ENCODE measurements around the gene PRRT1B. TPM values are rescaled to one million over a fixed set of nuclear protein-coding genes. Genes with fewer than 3 reads are reported as not detected.

The PRRT1B gene
- total and polyA plus RNA-seq, 9 of the 15 experiments (the other 6 are each of a cell fraction or from before 2014, with no cell fraction given): not detected

DNA sequence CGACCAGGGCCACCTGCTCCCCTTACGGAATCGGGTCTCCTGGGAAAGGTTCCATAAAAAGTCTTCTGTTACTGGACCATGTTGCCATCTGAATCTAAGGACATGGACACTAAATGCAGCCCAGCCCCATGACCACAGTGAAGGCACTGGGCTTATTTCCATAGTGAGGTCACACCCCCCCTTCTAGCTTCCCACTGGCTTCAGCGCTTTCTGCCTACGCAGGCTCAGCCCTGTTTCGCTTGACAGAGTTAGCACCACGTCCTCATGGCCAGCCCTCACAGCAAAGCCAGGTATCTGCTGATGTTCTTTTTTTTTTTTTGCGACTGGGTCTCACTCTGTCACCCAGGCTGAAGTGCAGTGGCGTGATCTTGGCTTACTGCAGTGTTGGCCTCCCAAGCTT, 28.4 kb upstream of the PRRT1B start (continued):
- TF ChIP-seq, protein P1, sequence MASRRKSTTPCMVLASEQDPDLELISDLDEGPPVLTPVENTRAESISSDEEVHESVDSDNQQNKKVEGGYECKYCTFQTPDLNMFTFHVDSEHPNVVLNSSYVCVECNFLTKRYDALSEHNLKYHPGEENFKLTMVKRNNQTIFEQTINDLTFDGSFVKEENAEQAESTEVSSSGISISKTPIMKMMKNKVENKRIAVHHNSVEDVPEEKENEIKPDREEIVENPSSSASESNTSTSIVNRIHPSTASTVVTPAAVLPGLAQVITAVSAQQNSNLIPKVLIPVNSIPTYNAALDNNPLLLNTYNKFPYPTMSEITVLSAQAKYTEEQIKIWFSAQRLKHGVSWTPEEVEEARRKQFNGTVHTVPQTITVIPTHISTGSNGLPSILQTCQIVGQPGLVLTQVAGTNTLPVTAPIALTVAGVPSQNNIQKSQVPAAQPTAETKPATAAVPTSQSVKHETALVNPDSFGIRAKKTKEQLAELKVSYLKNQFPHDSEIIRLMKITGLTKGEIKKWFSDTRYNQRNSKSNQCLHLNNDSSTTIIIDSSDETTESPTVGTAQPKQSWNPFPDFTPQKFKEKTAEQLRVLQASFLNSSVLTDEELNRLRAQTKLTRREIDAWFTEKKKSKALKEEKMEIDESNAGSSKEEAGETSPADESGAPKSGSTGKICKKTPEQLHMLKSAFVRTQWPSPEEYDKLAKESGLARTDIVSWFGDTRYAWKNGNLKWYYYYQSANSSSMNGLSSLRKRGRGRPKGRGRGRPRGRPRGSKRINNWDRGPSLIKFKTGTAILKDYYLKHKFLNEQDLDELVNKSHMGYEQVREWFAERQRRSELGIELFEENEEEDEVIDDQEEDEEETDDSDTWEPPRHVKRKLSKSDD (conservative IDR thresholded peaks at IDR 0.05; ENCODE audit: low read length): no peak
- TF ChIP-seq ZNF174 (CRISPR knock-in tag; IDR thresholded peaks at IDR 0.05): no peak

DNA sequence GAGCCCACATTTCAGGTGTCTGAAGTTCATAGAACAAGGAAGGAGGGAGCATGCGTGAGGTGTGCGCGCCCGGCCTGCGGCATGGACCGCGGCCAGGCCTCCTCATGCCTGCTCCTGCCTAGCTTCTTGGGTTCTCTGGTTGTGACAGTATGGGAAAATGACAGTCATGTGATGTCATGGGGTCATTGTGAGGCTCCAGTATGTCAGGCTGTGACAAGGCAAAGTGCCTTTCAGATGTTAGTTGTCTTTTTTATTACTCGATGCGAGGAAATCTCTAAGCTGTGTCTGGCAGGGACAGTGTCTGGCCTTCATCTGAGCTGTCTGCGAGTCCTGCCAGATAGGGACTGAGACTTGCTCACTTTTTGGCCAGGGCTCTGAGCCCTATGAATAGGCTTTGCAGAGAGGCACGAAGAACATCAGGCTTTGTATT, 27.5 kb upstream of the PRRT1B start:
- no TSS peak for BruUV-seq (replicated peaks)
- no peak for FAIRE-seq
- in situ Hi-C loops (cut with MboI): loop anchor here (10.0 kb wide), 1 partner anchor 227 kb away; the partner anchor contains the start of gene RAPGEF1
- Histone ChIP-seq H4K20me1 (replicated peaks; ENCODE audit: control insufficient read depth, insufficient read depth, low read length) (no peaks in the 10 kb centered on the region), H3K9ac (ENCODE audit: insufficient read depth in 1 of 2, low read depth in 2 of 2, low read length in 2 of 2) (no peak overlapping the region), H3K79me2 (ENCODE audit: control insufficient read depth, insufficient read depth, low read length) (no peaks in the 10 kb centered on the region), H3K27ac (ENCODE audit: extremely low read depth, low read depth, low read length) (no peak overlapping the region), H3K4me3 (no peak overlapping the region), H3K36me3 (ENCODE audit: control insufficient read depth, insufficient read depth, low read length) (peaks cover 79% of the 10 kb centered on the region; the same call in 2 of the 3 replicates), H3K9me1 (ENCODE audit: control insufficient read depth, insufficient read depth, low read length) (no peaks in the 10 kb centered on the region), H2AFZ (ENCODE audit: low read depth, low read length) (no peak overlapping the region), H3K4me1 (replicated peaks in 1 of 2; ENCODE audit: control insufficient read depth in 2 of 2, insufficient read depth in 2 of 2, low read length in 2 of 2) (peaks cover 0 to 7% of the 10 kb centered on the region in 2 experiments; a peak in 1 of 5 replicates), H3K9me3 (replicated peaks; ENCODE audit: control insufficient read depth, insufficient read depth, low read depth, low read length) (no peaks in the 10 kb centered on the region), H3K27me3 (ENCODE audit: control insufficient read depth in 2 of 2, insufficient read depth in 2 of 2, low read length in 2 of 2) (no peaks in the 10 kb centered on the region), H3K4me2 (ENCODE audit: insufficient read depth, low read length) (no peak overlapping the region)
- 89% methylated on average over 8 of the region's 11 CpGs for WGBS (ENCODE audit: insufficient coverage, low coverage, missing lambda C conversion rate)
- intact Hi-C loops (cut with micrococcal nuclease): no loop called here
- no peak for TF ChIP-seq ZFX (CRISPR knock-in tag; IDR thresholded peaks at IDR 0.05)
- no peak for TF ChIP-seq RAD21 (CRISPR knock-in tag; conservative IDR thresholded peaks at IDR 0.05 in 1 of 2, IDR thresholded peaks at IDR 0.05 in 1 of 2)
- no peak for TF ChIP-seq ZNF24 (IDR thresholded peaks at IDR 0.05)
- TF ChIP-seq, protein P2, sequence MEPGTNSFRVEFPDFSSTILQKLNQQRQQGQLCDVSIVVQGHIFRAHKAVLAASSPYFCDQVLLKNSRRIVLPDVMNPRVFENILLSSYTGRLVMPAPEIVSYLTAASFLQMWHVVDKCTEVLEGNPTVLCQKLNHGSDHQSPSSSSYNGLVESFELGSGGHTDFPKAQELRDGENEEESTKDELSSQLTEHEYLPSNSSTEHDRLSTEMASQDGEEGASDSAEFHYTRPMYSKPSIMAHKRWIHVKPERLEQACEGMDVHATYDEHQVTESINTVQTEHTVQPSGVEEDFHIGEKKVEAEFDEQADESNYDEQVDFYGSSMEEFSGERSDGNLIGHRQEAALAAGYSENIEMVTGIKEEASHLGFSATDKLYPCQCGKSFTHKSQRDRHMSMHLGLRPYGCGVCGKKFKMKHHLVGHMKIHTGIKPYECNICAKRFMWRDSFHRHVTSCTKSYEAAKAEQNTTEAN (CRISPR knock-in tag; IDR thresholded peaks at IDR 0.05): no peak
- TF ChIP-seq ZNF174 (CRISPR knock-in tag; IDR thresholded peaks at IDR 0.05): no peak
- TF ChIP-seq SUPT5H (IDR thresholded peaks at IDR 0.05): no peak
- TF ChIP-seq THRA (IDR thresholded peaks at IDR 0.05): no peak
- TF ChIP-seq MAFG (tag; conservative IDR thresholded peaks at IDR 0.05): no peak
- TF ChIP-seq TOE1 (IDR thresholded peaks at IDR 0.05; ENCODE audit: borderline replicate concordance): no peak
- TF ChIP-seq TOE1 (CRISPR knock-in tag; IDR thresholded peaks at IDR 0.05; ENCODE audit: borderline replicate concordance, low read depth): no peak
- no peak for TF ChIP-seq U2AF2 (optimal IDR thresholded peaks at IDR 0.05; ENCODE audit: low read depth, low read length)
- no peak for TF ChIP-seq ZNF316 (IDR thresholded peaks at IDR 0.05)
- no peak for TF ChIP-seq ZNF175 (CRISPR knock-in tag; IDR thresholded peaks at IDR 0.05; ENCODE audit: low read depth)
- TF ChIP-seq CHCHD3 (CRISPR knock-in tag; IDR thresholded peaks at IDR 0.05): no peak
- ChIA-PET POLR2A (interaction anchor here (0.6 to 1.1 kb wide), 2 partner anchors 15 to 158 kb away, joined by 3 to 5 read pairs; partner anchors contain the start of gene POMT1), CTCF (ENCODE audit: low intra/inter-chr PET ratio) (no interaction called here)
- no peak for ATAC-seq
- DNase-seq (ENCODE audit: extremely low read depth in 1 of 4, low spot score in 3 of 4): no peak
